ENCODE measurements around the gene KPNA6. TPM values are rescaled to one million over a fixed set of nuclear protein-coding genes. Genes with fewer than 3 reads are reported as not detected.

Gene KPNA6
- total and polyA plus RNA-seq, 9 of the 15 experiments (the other 6 are each of a cell fraction or from before 2014, with no cell fraction given): 20.1 to 54.6 (median 32.2) TPM

GRCh38 chr1:32221980-32222755, 114.3 kb downstream of the KPNA6 start, which contains the start of the genes EIF3I and TMEM234 (continued):
- TF ChIP-seq ARID4B (CRISPR knock-in tag; IDR thresholded peaks at IDR 0.05) (peak; percentile 74), MAZ (CRISPR knock-in tag; conservative IDR thresholded peaks at IDR 0.05 in 1 of 2, IDR thresholded peaks at IDR 0.05 in 1 of 2) (peak; percentile 64 to 73), GATA2 (CRISPR knock-in tag; IDR thresholded peaks at IDR 0.05) (no peak), SIN3A (IDR thresholded peaks at IDR 0.05; ENCODE audit: borderline replicate concordance in 2 of 2, control insufficient read depth in 1 of 2, low read depth in 2 of 2, low read length in 2 of 2) (peak; percentile 95 to 98; a peak in 3 of 4 replicates), NEUROD1 (IDR thresholded peaks at IDR 0.05; ENCODE audit: borderline replicate concordance, low read depth, low read length, partially characterized antibody) (peak; percentile 21), MED1 (CRISPR knock-in tag; IDR thresholded peaks at IDR 0.05; ENCODE audit: borderline replicate concordance) (no peak), NFYB (IDR thresholded peaks at IDR 0.05; ENCODE audit: extremely low read depth, insufficient read length) (no peak), PRPF4 (IDR thresholded peaks at IDR 0.05; ENCODE audit: insufficient read depth, low read depth, low read length, poor library complexity, severe bottlenecking) (no peak), ZMIZ1 (IDR thresholded peaks at IDR 0.05; ENCODE audit: low read depth in 2 of 2, low read length in 2 of 2) (peak in 1 of 2 experiments; percentile 20; a peak in 1 of 4 replicates), CSDE1 (IDR thresholded peaks at IDR 0.05) (peak in 1 of 2 experiments; percentile 91; a peak in 2 of 4 replicates), POLR2G (IDR thresholded peaks at IDR 0.05; ENCODE audit: low read depth, low read length) (peak; percentile 88), HNRNPL (IDR thresholded peaks at IDR 0.05; ENCODE audit: low read depth, low read length) (no peak), MCM3 (IDR thresholded peaks at IDR 0.05) (no peak), NCOA6 (IDR thresholded peaks at IDR 0.05) (no peak), HMG20B (CRISPR knock-in tag; IDR thresholded peaks at IDR 0.05) (no peak), ARID3A (IDR thresholded peaks at IDR 0.05; ENCODE audit: borderline replicate concordance, low read depth, low read length) (no peak), CEBPB (tag; IDR thresholded peaks at IDR 0.05) (no peak)
